B cell (primary cell): Measurements from ENCODE around the gene SART3. TPM values are rescaled to one million over a fixed set of nuclear protein-coding genes. Genes with fewer than 3 reads are reported as not detected.

Experiments
- ATAC-seq: fragments of 200-7000 bp; cut with Tn5 transposase; one replicate; pipeline ENCODE4 v1.10.0; 2021; ENCODE audit warnings: low read depth, mild to moderate bottlenecking, moderate number of reproducible peaks, moderate library complexity
- CTCF ChIA-PET: fragments of 350-600 bp; sonication (Branson Sonifier 250); formaldehyde crosslinking; loops from one replicate; lab custom pipeline; 2021; ENCODE audit warnings: antibody characterized with exemption, inconsistent platforms; lab: Charles Lee
- POLR2A ChIA-PET: fragments of 350-600 bp; sonication (Branson Sonifier 250); formaldehyde crosslinking; loops from one replicate; lab custom pipeline; 2021; ENCODE audit warnings: antibody characterized with exemption; lab: Charles Lee
- DNase-seq: peaks from one replicate; pipeline ENCODE4 v3.0.0; 2013
- H2AFZ ChIP-seq: 2 replicates; pipeline ENCODE4 v1.6.1; 2012; ENCODE audit warnings: mild to moderate bottlenecking, low read depth, low read length; ENCODE audit not compliant: insufficient read depth, poor library complexity, severe bottlenecking
- H3K27ac ChIP-seq, 2 donors: 1 replicate in 1 of 2; 2 replicates in 1 of 2; pipeline ENCODE4 v1.5.1; 2012 to 2013; ENCODE audit warnings: low read length in 2 of 2, mild to moderate bottlenecking in 2 of 2, moderate library complexity in 1 of 2
- H3K27me3 ChIP-seq, 4 experiments: fragments of 200-600 bp in 1 of 4; sonication (generic) in 1 of 4; replicated peaks in 1 of 4; 1 replicate in 2 of 4; 2 replicates in 2 of 4; pipeline versions ENCODE4 v1.6.1 to v1.7.0; 2013 to 2016; ENCODE audit warnings: low read length in 3 of 4, mild to moderate bottlenecking in 2 of 4, mixed read lengths in 1 of 4, moderate library complexity in 1 of 4; ENCODE audit not compliant: insufficient read depth in 4 of 4, control insufficient read depth in 3 of 4; ENCODE audit errors: control extremely low read depth in 1 of 4
- H3K36me3 ChIP-seq, 2 experiments: replicated peaks in 1 of 2; 1 replicate in 1 of 2; 2 replicates in 1 of 2; pipeline versions ENCODE4 v1.6.1 to v1.7.1; 2013; ENCODE audit warnings: low read length in 1 of 2; ENCODE audit not compliant: insufficient read depth in 2 of 2, control insufficient read depth in 1 of 2; ENCODE audit errors: control extremely low read depth in 1 of 2, extremely low read depth in 1 of 2
- H3K4me1 ChIP-seq, 2 donors: fragments of 200-600 bp in 1 of 2; sonication (generic) in 1 of 2; 1 replicate in 1 of 2; 2 replicates in 1 of 2; pipeline versions ENCODE4 v1.5.1 to v1.6.1; 2013 to 2017; ENCODE audit warnings: low read length in 2 of 2; ENCODE audit not compliant: control insufficient read depth in 2 of 2, insufficient read depth in 2 of 2
- H3K4me2 ChIP-seq: replicated peaks from 2 replicates; pipeline ENCODE3; 2012; ENCODE audit warnings: mild to moderate bottlenecking, low read depth, low read length; ENCODE audit not compliant: poor library complexity, severe bottlenecking
- H3K4me3 ChIP-seq, 5 experiments: fragments of 200-600 bp in 1 of 5; sonication (generic) in 1 of 5; 1 replicate in 3 of 5; 2 replicates in 2 of 5; pipeline versions ENCODE4 v1.5.1 to v1.7.0; 2011 to 2016; ENCODE audit warnings: low read length in 4 of 5, mild to moderate bottlenecking in 4 of 5, low read depth in 2 of 5, control low read depth in 1 of 5, moderate library complexity in 1 of 5; ENCODE audit not compliant: insufficient read depth in 1 of 5; ENCODE audit errors: control extremely low read depth in 1 of 5, extremely low read depth in 1 of 5
- H3K79me2 ChIP-seq: fragments of 200-600 bp; sonication (generic); one replicate; pipeline ENCODE4 v1.6.0; 2016; ENCODE audit warnings: low read length; ENCODE audit not compliant: control insufficient read depth, insufficient read depth
- H3K9ac ChIP-seq: fragments of 200-600 bp; sonication (generic); 2 replicates; pipeline ENCODE4 v1.6.1; 2017; ENCODE audit warnings: mild to moderate bottlenecking, low read length, moderate library complexity
- H3K9me3 ChIP-seq, 3 donors: one replicate each; pipeline versions ENCODE4 v1.6.1 to v1.7.1; 2013; ENCODE audit warnings: low read length in 2 of 3; ENCODE audit not compliant: control insufficient read depth in 2 of 3, insufficient read depth in 1 of 3; ENCODE audit errors: control extremely low read depth in 1 of 3
- H4K20me1 ChIP-seq: 2 replicates; pipeline ENCODE4 v1.6.0; 2012; ENCODE audit warnings: mild to moderate bottlenecking, low read length; ENCODE audit not compliant: insufficient read depth, control insufficient read depth, poor library complexity, severe bottlenecking
- H3K27ac Mint-ChIP-seq: one replicate; pipeline ENCODE4 v1.8.0; 2021; ENCODE audit warnings: mixed read lengths
- H3K27me3 Mint-ChIP-seq: one replicate; pipeline ENCODE4 v1.8.0; 2021; ENCODE audit warnings: mixed read lengths
- H3K4me1 Mint-ChIP-seq: one replicate; pipeline ENCODE4 v1.8.0; 2021; ENCODE audit warnings: mixed read lengths
- H3K4me3 Mint-ChIP-seq: one replicate; pipeline ENCODE4 v1.8.0; 2021; ENCODE audit warnings: mixed read lengths
- H3K9me3 Mint-ChIP-seq: one replicate; pipeline ENCODE4 v1.8.0; 2022; ENCODE audit warnings: mixed read lengths; ENCODE audit not compliant: insufficient read depth
- EZH2 ChIP-seq: IDR thresholded peaks from 2 replicates; pipeline ENCODE4 v1.6.1; 2012; ENCODE audit warnings: borderline replicate concordance, low read depth, mild to moderate bottlenecking, moderate library complexity, low read length; ENCODE audit not compliant: insufficient read depth, poor library complexity, severe bottlenecking
- WGBS: methylation state at CpG from one replicate; pipeline ENCODE4 v1.1.5; 2013; ENCODE audit warnings: missing lambda C conversion rate; ENCODE audit not compliant: insufficient coverage; 5-methylcytosine and 5-hydroxymethylcytosine counted together
- intact Hi-C: fragments of 100-400 bp; cut with micrococcal nuclease; formaldehyde crosslinking; loops from one replicate; pipeline ENCODE4 v1.10.0; 2022
- polyA plus RNA-seq: library from polyadenylated mRNA; depleted of rRNA; stranded (reverse); fragments of >200 nt; gene quantifications from 2 replicates; pipeline ENCODE4 v1.2.3, GENCODE V29; 2012
- total RNA-seq, 2 donors: library from RNA; stranded (reverse); fragments of 120-200 nt in 1 of 2; gene quantifications; 1 replicate in 1 of 2; 2 replicates in 1 of 2; pipeline versions ENCODE4 v1.2.3 to v1.2.4, GENCODE V29; 2013 to 2022
- TF ChIP-seq, protein P1 (sequence below): fragments of 200-600 bp; IDR thresholded peaks from one replicate; pipeline ENCODE4 v1.8.0; 2022; ENCODE audit warnings: antibody characterized with exemption, mild to moderate bottlenecking

The SART3 gene
- total and polyA plus RNA-seq, 2 donors (not counting 1 experiment from before 2014, with no cell fraction given): 24.1 to 131 TPM

GRCh38 chr12:108599541-108599940 lies 38.6 kb upstream of the SART3 start:
- intact Hi-C loops: no loop called here
- Histone ChIP-seq H3K4me2 (no peak overlapping the region), H2AFZ (no peak overlapping the region), H3K9ac (no peak overlapping the region), H3K9me3 (no peaks in the 10 kb centered on the region), H4K20me1 (no peaks in the 10 kb centered on the region), H3K27me3 (no peaks in the 10 kb centered on the region), H3K36me3 (no peaks in the 10 kb centered on the region), H3K4me3 (no peak overlapping the region), H3K27ac (no peak overlapping the region), H3K79me2 (no peaks in the 10 kb centered on the region), H3K4me1 (no peaks in the 10 kb centered on the region)
- ChIA-PET POLR2A (no interaction called here), CTCF (no interaction called here)
- no peak for TF ChIP-seq EZH2
- TF ChIP-seq, protein P1, sequence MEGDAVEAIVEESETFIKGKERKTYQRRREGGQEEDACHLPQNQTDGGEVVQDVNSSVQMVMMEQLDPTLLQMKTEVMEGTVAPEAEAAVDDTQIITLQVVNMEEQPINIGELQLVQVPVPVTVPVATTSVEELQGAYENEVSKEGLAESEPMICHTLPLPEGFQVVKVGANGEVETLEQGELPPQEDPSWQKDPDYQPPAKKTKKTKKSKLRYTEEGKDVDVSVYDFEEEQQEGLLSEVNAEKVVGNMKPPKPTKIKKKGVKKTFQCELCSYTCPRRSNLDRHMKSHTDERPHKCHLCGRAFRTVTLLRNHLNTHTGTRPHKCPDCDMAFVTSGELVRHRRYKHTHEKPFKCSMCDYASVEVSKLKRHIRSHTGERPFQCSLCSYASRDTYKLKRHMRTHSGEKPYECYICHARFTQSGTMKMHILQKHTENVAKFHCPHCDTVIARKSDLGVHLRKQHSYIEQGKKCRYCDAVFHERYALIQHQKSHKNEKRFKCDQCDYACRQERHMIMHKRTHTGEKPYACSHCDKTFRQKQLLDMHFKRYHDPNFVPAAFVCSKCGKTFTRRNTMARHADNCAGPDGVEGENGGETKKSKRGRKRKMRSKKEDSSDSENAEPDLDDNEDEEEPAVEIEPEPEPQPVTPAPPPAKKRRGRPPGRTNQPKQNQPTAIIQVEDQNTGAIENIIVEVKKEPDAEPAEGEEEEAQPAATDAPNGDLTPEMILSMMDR: no peak
- DNase-seq (no peak), ATAC-seq (no peak)
- Mint-ChIP-seq H3K9me3 (no peaks in the 10 kb centered on the region), H3K27me3 (no peaks in the 10 kb centered on the region), H3K4me3 (no peak overlapping the region), H3K27ac (no peak overlapping the region), H3K4me1 (no peaks in the 10 kb centered on the region)
- WGBS: 90% methylated on average over 5 of the region's 6 CpGs

DNA sequence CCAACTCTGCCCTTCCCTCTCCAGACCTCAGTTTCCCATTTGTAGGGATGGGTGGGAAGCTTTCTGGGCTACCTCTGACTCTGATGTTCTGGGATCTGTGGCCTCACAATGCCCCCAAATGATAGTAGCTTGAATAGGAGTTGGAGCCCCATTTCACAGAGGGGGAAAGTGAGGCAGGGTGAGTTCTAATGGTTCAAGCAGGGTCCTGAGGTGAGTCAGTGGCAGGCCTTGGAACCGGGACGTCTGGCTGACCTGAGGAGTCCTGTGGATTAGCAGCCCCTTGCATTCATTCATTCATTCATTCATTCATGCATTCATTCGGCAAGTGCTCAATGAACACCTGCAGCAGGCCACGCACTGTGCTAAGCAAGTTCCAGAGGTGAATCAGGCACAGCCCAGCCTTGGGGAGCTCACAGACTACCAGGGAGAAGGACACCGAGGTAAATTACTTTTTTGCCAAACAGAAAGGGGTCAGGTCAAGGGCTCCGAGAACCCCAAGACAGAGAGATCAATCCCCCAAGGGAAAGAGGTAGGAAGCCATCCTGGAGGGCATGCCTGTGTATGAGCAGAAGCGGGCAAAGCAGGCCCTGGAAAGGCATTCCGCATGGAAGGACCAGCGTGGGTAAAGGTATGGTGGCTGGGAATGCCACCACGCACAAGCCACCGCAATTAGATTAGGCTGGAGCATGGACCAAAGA lies 37.7 kb upstream of the SART3 start:
- H4K20me1 ChIP-seq: no peaks in the 10 kb centered on the region
- no peaks in the 10 kb centered on the region for H3K27me3 Mint-ChIP-seq
- H3K4me3 Mint-ChIP-seq: no peak overlapping the region
- H3K27ac ChIP-seq: no peak overlapping the region
- no peaks in the 10 kb centered on the region for H3K36me3 ChIP-seq
- ATAC-seq (no peak), DNase-seq (no peak)
- POLR2A ChIA-PET: interaction anchor here (0.6 kb wide), 1 partner anchor 10 kb away, joined by 4 read pairs; no protein-coding TSS in a partner anchor
- H2AFZ ChIP-seq: no peak overlapping the region
- intact Hi-C loops: no loop called here
- H3K27me3 ChIP-seq: no peaks in the 10 kb centered on the region
- no peaks in the 10 kb centered on the region for H3K9me3 Mint-ChIP-seq
- no peaks in the 10 kb centered on the region for H3K4me1 Mint-ChIP-seq
- CTCF ChIA-PET: interaction anchor here (1.5 kb wide), 1 partner anchor 19 kb away, joined by 5 read pairs; no protein-coding TSS in a partner anchor
- no peak overlapping the region for H3K4me3 ChIP-seq
- H3K4me2 ChIP-seq: no peak overlapping the region
- H3K4me1 ChIP-seq: no peaks in the 10 kb centered on the region
- TF ChIP-seq EZH2: no peak
- TF ChIP-seq, protein P1: no peak
- WGBS: 93% methylated on average over 11 of the region's 11 CpGs
- H3K9ac ChIP-seq: no peak overlapping the region
- no peaks in the 10 kb centered on the region for H3K9me3 ChIP-seq
- H3K27ac Mint-ChIP-seq: no peak overlapping the region
- H3K79me2 ChIP-seq: no peaks in the 10 kb centered on the region
